OCI-LY1 (cell line): ENCODE data around the gene S100A1.

Experiments used
- CTCF ChIP-seq: fragments of 200-600 bp; sonication (generic), shearing (Covaris generic); IDR thresholded peaks from 2 replicates; pipeline ENCODE4 v1.5.1; 2017; ENCODE audit warnings: mild to moderate bottlenecking, antibody characterized with exemption, low read length, moderate library complexity, mixed read lengths
- EZH2 ChIP-seq: fragments of 200-600 bp; sonication (generic), shearing (Covaris generic); IDR thresholded peaks from 2 replicates; pipeline ENCODE4 v1.8.0; 2017; ENCODE audit warnings: borderline replicate concordance, mixed run types, mild to moderate bottlenecking, antibody characterized with exemption, low read length, moderate library complexity, mixed read lengths

GRCh38 chr1:153642161-153642560, 13.9 kb downstream of the S100A1 start:
- TF ChIP-seq CTCF (no peak), EZH2 (no peak)
